ENCODE measurements around the gene UCK2.
A peak's percentile ranks its signal among the peaks of the same experiment; 100 is the strongest.

The UCK2 gene

GRCh38 chr1:165875604-165876003, 48.2 kb downstream of the UCK2 start:
- ChIA-PET POLR2A (no interaction called here), CTCF (interaction anchor here (1.9 kb wide), 1 partner anchor 9 kb away, joined by 5 read pairs; no protein-coding TSS in a partner anchor)
- no peak overlapping the region for H3K27ac ChIP-seq (ENCODE audit: insufficient read depth in 1 of 2, low read depth in 1 of 2, low read length in 2 of 2, poor library complexity in 1 of 2, severe bottlenecking in 2 of 2)
- no peak for DNase-seq
- H3K9me3 ChIP-seq (ENCODE audit: control extremely low read depth in 1 of 5, control insufficient read depth in 4 of 5, insufficient read depth in 2 of 5, low read depth in 1 of 5, low read length in 4 of 5): peaks cover 0 to 14% (median 0%) of the 10 kb centered on the region in 5 experiments
- peaks cover 0 to 3% (median 0%) of the 10 kb centered on the region in 4 experiments for H3K36me3 ChIP-seq (ENCODE audit: control insufficient read depth in 4 of 4, insufficient read depth in 4 of 4, low read length in 3 of 4)
- peak overlapping the region in 3 of 7 experiments; percentile 2 to 57 (median 41) for H3K4me3 ChIP-seq (ENCODE audit: control insufficient read depth in 1 of 7, extremely low read depth in 1 of 7, insufficient read depth in 4 of 7, low read depth in 2 of 7, low read length in 6 of 7)
- WGBS (ENCODE audit: insufficient coverage): 35% methylated on average over 2 of the region's 6 CpGs
- H3K27me3 ChIP-seq (replicated peaks in 2 of 5; ENCODE audit: control insufficient read depth in 4 of 5, insufficient read depth in 5 of 5, low read length in 4 of 5): no peaks in the 10 kb centered on the region
- peaks cover 17 to 40% (median 29%) of the 10 kb centered on the region in 4 experiments for H3K4me1 ChIP-seq (ENCODE audit: control extremely low read depth in 1 of 4, control insufficient read depth in 4 of 4, insufficient read depth in 4 of 4, low read length in 3 of 4)

DNA sequence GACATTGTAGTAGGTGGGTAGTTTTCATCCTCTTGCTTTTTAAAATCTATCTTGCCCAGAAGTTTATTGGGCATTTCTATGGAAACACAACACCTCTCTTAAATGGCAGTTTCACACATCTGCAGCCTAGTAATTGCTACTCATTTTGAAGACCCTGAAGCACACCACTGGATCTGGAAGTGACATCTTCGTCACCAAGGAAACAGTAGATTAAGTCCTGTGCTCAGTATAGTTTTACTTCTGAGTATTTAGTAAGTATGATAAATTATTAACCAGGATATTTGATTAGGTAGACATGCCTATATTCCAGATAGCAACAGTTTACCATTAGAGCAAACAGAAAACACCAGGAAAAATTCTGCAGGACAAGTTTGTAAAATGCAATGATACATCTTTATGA, 48.7 kb downstream of the UCK2 start:
- peak in 2 of 3 donors; percentile 56 to 65 for DNase-seq
- peaks cover 15 to 35% (median 24%) of the 10 kb centered on the region in 4 experiments for H3K4me1 ChIP-seq (ENCODE audit: control extremely low read depth in 1 of 4, control insufficient read depth in 4 of 4, insufficient read depth in 4 of 4, low read length in 3 of 4)
- 100% methylated on average over 1 of the region's 1 CpG for WGBS (ENCODE audit: insufficient coverage)
- ChIA-PET POLR2A (no interaction called here), CTCF (interaction anchor here (1.9 kb wide), 1 partner anchor 8 kb away, joined by 5 read pairs; no protein-coding TSS in a partner anchor)
- no peak overlapping the region for H3K4me3 ChIP-seq (ENCODE audit: control insufficient read depth in 1 of 7, extremely low read depth in 1 of 7, insufficient read depth in 4 of 7, low read depth in 2 of 7, low read length in 6 of 7)
- peaks cover 0 to 3% (median 0%) of the 10 kb centered on the region in 4 experiments for H3K36me3 ChIP-seq (ENCODE audit: control insufficient read depth in 4 of 4, insufficient read depth in 4 of 4, low read length in 3 of 4)
- H3K9me3 ChIP-seq (ENCODE audit: control extremely low read depth in 1 of 5, control insufficient read depth in 4 of 5, insufficient read depth in 2 of 5, low read depth in 1 of 5, low read length in 4 of 5): peaks cover 0 to 14% (median 0%) of the 10 kb centered on the region in 5 experiments
- H3K27ac ChIP-seq (ENCODE audit: insufficient read depth in 1 of 2, low read depth in 1 of 2, low read length in 2 of 2, poor library complexity in 1 of 2, severe bottlenecking in 2 of 2): no peak overlapping the region
- no peaks in the 10 kb centered on the region for H3K27me3 ChIP-seq (replicated peaks in 2 of 5; ENCODE audit: control insufficient read depth in 4 of 5, insufficient read depth in 5 of 5, low read length in 4 of 5)

DNA sequence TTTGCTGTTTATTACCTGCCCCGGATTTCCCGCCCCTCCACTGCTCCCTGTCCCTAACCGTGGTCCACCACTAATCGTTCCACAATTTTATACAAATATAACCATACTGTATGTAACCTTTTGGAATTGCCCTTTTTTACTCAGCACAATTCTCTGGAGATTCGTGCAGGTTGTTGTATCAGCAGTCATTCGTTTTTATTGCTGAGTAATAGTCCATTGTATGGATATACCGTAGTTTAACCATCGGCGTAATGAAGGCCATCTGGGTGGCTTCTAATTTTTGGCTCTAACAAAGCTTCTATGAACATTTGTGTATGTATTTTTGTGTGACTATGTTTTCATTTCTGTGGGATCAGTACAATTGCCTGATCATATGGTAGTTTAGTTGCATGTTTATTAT, 50.0 kb downstream of the UCK2 start:
- WGBS (ENCODE audit: insufficient coverage): 96% methylated on average over 8 of the region's 9 CpGs
- H3K4me1 ChIP-seq (ENCODE audit: control extremely low read depth in 1 of 4, control insufficient read depth in 4 of 4, insufficient read depth in 4 of 4, low read length in 3 of 4): peaks cover 13 to 31% (median 20%) of the 10 kb centered on the region in 4 experiments
- POLR2A ChIA-PET: no interaction called here

GRCh38 chr1:165877940-165878556, 50.6 kb downstream of the UCK2 start:
- Histone ChIP-seq H3K9me3 (ENCODE audit: control extremely low read depth in 1 of 5, control insufficient read depth in 4 of 5, insufficient read depth in 2 of 5, low read depth in 1 of 5, low read length in 4 of 5) (peaks cover 0 to 14% (median 0%) of the 10 kb centered on the region in 5 experiments), H3K4me1 (ENCODE audit: control extremely low read depth in 1 of 4, control insufficient read depth in 4 of 4, insufficient read depth in 4 of 4, low read length in 3 of 4) (peaks cover 13 to 33% (median 21%) of the 10 kb centered on the region in 4 experiments), H3K4me3 (ENCODE audit: control insufficient read depth in 1 of 7, extremely low read depth in 1 of 7, insufficient read depth in 4 of 7, low read depth in 2 of 7, low read length in 6 of 7) (no peak overlapping the region), H3K36me3 (ENCODE audit: control insufficient read depth in 4 of 4, insufficient read depth in 4 of 4, low read length in 3 of 4) (peaks cover 0 to 3% (median 0%) of the 10 kb centered on the region in 4 experiments), H3K27ac (ENCODE audit: insufficient read depth in 1 of 2, low read depth in 1 of 2, low read length in 2 of 2, poor library complexity in 1 of 2, severe bottlenecking in 2 of 2) (no peak overlapping the region), H3K27me3 (replicated peaks in 2 of 5; ENCODE audit: control insufficient read depth in 4 of 5, insufficient read depth in 5 of 5, low read length in 4 of 5) (no peaks in the 10 kb centered on the region)
- ChIA-PET CTCF (no interaction called here), POLR2A (interaction anchor here (0.6 kb wide), 1 partner anchor 246 kb away, joined by 3 read pairs; no protein-coding TSS in a partner anchor)
- peak in 2 of 3 donors; percentile 29 to 31 for DNase-seq
- WGBS (ENCODE audit: insufficient coverage): 100% methylated on average over 1 of the region's 7 CpGs

More for the DNA sequence above, 50.0 kb downstream of the UCK2 start:
- no peak for DNase-seq
- Histone ChIP-seq H3K27me3 (replicated peaks in 2 of 5; ENCODE audit: control insufficient read depth in 4 of 5, insufficient read depth in 5 of 5, low read length in 4 of 5) (no peaks in the 10 kb centered on the region), H3K9me3 (ENCODE audit: control extremely low read depth in 1 of 5, control insufficient read depth in 4 of 5, insufficient read depth in 2 of 5, low read depth in 1 of 5, low read length in 4 of 5) (peaks cover 0 to 14% (median 0%) of the 10 kb centered on the region in 5 experiments), H3K27ac (ENCODE audit: insufficient read depth in 1 of 2, low read depth in 1 of 2, low read length in 2 of 2, poor library complexity in 1 of 2, severe bottlenecking in 2 of 2) (no peak overlapping the region), H3K36me3 (ENCODE audit: control insufficient read depth in 4 of 4, insufficient read depth in 4 of 4, low read length in 3 of 4) (peaks cover 0 to 3% (median 0%) of the 10 kb centered on the region in 4 experiments), H3K4me3 (ENCODE audit: control insufficient read depth in 1 of 7, extremely low read depth in 1 of 7, insufficient read depth in 4 of 7, low read depth in 2 of 7, low read length in 6 of 7) (no peak overlapping the region)
- CTCF ChIA-PET: no interaction called here

DNA sequence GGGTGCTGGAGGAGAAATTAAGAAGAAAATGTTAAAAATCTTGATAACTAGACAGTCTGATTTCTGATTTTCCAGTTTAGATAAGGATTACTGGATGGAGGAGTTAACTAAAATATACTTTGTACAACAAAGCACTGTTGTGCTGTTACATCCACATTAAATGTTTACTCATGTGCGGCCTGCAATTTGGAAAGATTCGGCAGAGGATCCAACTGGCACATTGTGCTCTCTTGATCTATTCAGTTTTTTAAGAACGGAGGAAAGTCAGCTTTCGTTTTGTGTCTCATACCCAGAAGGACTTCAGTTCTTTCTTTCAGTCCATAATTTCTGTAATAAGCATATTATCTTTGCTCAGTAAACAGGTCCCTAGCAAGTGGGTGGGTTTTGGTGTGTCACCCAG, 52.5 kb downstream of the UCK2 start:
- ChIA-PET CTCF (no interaction called here), POLR2A (no interaction called here)
- no peak for DNase-seq
- H3K4me3 ChIP-seq (ENCODE audit: control insufficient read depth in 1 of 7, extremely low read depth in 1 of 7, insufficient read depth in 4 of 7, low read depth in 2 of 7, low read length in 6 of 7): no peak overlapping the region
- H3K4me1 ChIP-seq (ENCODE audit: control extremely low read depth in 1 of 4, control insufficient read depth in 4 of 4, insufficient read depth in 4 of 4, low read length in 3 of 4): peaks cover 12 to 34% (median 23%) of the 10 kb centered on the region in 4 experiments
- H3K9me3 ChIP-seq (ENCODE audit: control extremely low read depth in 1 of 5, control insufficient read depth in 4 of 5, insufficient read depth in 2 of 5, low read depth in 1 of 5, low read length in 4 of 5): peaks cover 0 to 7% (median 0%) of the 10 kb centered on the region in 5 experiments
- peaks cover 0 to 3% (median 0%) of the 10 kb centered on the region in 4 experiments for H3K36me3 ChIP-seq (ENCODE audit: control insufficient read depth in 4 of 4, insufficient read depth in 4 of 4, low read length in 3 of 4)
- no peaks in the 10 kb centered on the region for H3K27me3 ChIP-seq (replicated peaks in 2 of 5; ENCODE audit: control insufficient read depth in 4 of 5, insufficient read depth in 5 of 5, low read length in 4 of 5)
- 92% methylated on average over 2 of the region's 4 CpGs for WGBS (ENCODE audit: insufficient coverage)
- H3K27ac ChIP-seq (ENCODE audit: insufficient read depth in 1 of 2, low read depth in 1 of 2, low read length in 2 of 2, poor library complexity in 1 of 2, severe bottlenecking in 2 of 2): no peak overlapping the region

GRCh38 chr1:165880993-165881392, 53.6 kb downstream of the UCK2 start:
- WGBS (ENCODE audit: insufficient coverage): 100% methylated on average over 3 of the region's 5 CpGs
- peaks cover 5 to 24% (median 13%) of the 10 kb centered on the region in 4 experiments for H3K4me1 ChIP-seq (ENCODE audit: control extremely low read depth in 1 of 4, control insufficient read depth in 4 of 4, insufficient read depth in 4 of 4, low read length in 3 of 4)

More at GRCh38 chr1:165880993-165881392, 53.6 kb downstream of the UCK2 start:
- Histone ChIP-seq H3K9me3 (ENCODE audit: control extremely low read depth in 1 of 5, control insufficient read depth in 4 of 5, insufficient read depth in 2 of 5, low read depth in 1 of 5, low read length in 4 of 5) (peaks cover 0 to 7% (median 0%) of the 10 kb centered on the region in 5 experiments), H3K4me3 (ENCODE audit: control insufficient read depth in 1 of 7, extremely low read depth in 1 of 7, insufficient read depth in 4 of 7, low read depth in 2 of 7, low read length in 6 of 7) (no peak overlapping the region), H3K27ac (ENCODE audit: insufficient read depth in 1 of 2, low read depth in 1 of 2, low read length in 2 of 2, poor library complexity in 1 of 2, severe bottlenecking in 2 of 2) (no peak overlapping the region), H3K36me3 (ENCODE audit: control insufficient read depth in 4 of 4, insufficient read depth in 4 of 4, low read length in 3 of 4) (peaks cover 0 to 3% (median 0%) of the 10 kb centered on the region in 4 experiments), H3K27me3 (replicated peaks in 2 of 5; ENCODE audit: control insufficient read depth in 4 of 5, insufficient read depth in 5 of 5, low read length in 4 of 5) (no peaks in the 10 kb centered on the region)
- DNase-seq: no peak
- CTCF ChIA-PET: interaction anchor here (1.2 kb wide), 1 partner anchor 9 kb away, joined by 3 read pairs; no protein-coding TSS in a partner anchor
- POLR2A ChIA-PET: no interaction called here

All from common myeloid progenitor, CD34-positive (primary cell).